Liver (tissue), 3 donors: ENCODE measurements around the gene HMHB1.

Experiments
- CTCF ChIP-seq: fragments of 150-350 bp; IDR thresholded peaks from 2 replicates; pipeline ENCODE4 v1.5.1; 2017; ENCODE audit warnings: improper control_type of control experiment, low read depth, low read length; ENCODE audit not compliant: missing input control
- EGR1 ChIP-seq, 2 donors: IDR thresholded peaks; 2 replicates each; pipeline ENCODE4 v1.6.1; 2016 to 2018; ENCODE audit warnings: antibody characterized with exemption in 2 of 2, low read depth in 2 of 2
- GABPA ChIP-seq, 2 donors: IDR thresholded peaks in 1 of 2; conservative IDR thresholded peaks in 1 of 2; 2 replicates each; pipeline ENCODE4 v1.6.1; 2016; ENCODE audit warnings: antibody characterized with exemption in 2 of 2, mild to moderate bottlenecking in 1 of 2, moderate library complexity in 1 of 2
- REST ChIP-seq: IDR thresholded peaks from 2 replicates; pipeline ENCODE4 v1.6.1; 2016; ENCODE audit warnings: antibody characterized with exemption, mild to moderate bottlenecking
- RXRA ChIP-seq, 2 donors: IDR thresholded peaks; 2 replicates each; pipeline ENCODE4 v1.6.1; 2017 to 2018; ENCODE audit warnings: antibody characterized with exemption in 2 of 2, mild to moderate bottlenecking in 1 of 2
- SP1 ChIP-seq: IDR thresholded peaks from 2 replicates; pipeline ENCODE4 v1.6.1; 2018; ENCODE audit warnings: antibody characterized with exemption, mild to moderate bottlenecking
- TF ChIP-seq, protein P1 (sequence below): IDR thresholded peaks from 2 replicates; pipeline ENCODE4 v1.6.1; 2016; ENCODE audit warnings: antibody characterized with exemption
- donor health status: healthy.
- donor health status: healthy.

DNA sequence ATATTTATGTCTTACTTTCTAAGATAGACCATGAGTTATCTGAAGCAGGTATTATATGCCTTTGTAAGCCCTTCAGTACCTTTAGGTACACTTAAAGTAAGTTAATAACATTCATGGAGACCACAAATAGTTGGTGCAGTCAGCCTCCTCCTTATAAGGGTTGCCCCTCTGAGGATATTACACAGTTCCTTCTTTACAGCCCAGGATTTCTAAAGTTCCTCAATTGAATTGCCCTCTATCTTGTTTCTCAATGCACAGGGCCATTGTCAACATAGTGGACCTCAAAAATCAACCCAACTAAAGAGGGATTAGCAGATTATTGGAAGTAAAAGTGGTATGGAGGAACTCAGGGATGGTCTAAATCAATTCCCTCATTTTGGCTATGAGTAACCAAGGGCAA is 50.3 kb downstream of the HMHB1 start:
- TF ChIP-seq RXRA (IDR thresholded peaks at IDR 0.05) (no peak), CTCF (no peak), SP1 (no peak), EGR1 (IDR thresholded peaks at IDR 0.05; ENCODE audit: low read depth in 2 of 2) (no peak), GABPA (IDR thresholded peaks at IDR 0.05 in 1 of 2, conservative IDR thresholded peaks at IDR 0.05 in 1 of 2) (no peak), REST (no peak)
- TF ChIP-seq, protein P1, sequence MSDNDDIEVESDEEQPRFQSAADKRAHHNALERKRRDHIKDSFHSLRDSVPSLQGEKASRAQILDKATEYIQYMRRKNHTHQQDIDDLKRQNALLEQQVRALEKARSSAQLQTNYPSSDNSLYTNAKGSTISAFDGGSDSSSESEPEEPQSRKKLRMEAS = no peak
